ENCODE results near the gene HOXA5. TPM values are rescaled to one million over a fixed set of nuclear protein-coding genes. Genes with fewer than 3 reads are reported as not detected.

The HOXA5 gene
- total and polyA plus RNA-seq, 4 donors: 20.6 to 171 (median 95.6) TPM

DNA sequence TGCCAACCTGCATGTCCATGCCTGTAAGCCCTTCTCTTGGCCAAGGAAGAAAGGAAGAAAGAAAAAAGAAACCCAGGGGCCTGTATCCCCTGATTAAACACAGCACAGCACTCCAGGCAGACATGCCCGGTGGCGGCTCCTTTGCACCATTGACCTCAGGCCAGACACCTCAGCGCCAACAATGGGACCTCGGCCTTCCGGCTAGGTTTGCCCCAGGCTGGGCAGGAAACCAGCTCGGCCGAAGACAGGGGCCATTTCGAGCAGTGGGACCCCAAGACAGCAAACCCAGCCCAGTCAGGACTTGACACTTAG is 27.8 kb upstream of the HOXA5 start:
- 11% methylated on average over 8 of the region's 8 CpGs for WGBS (ENCODE audit: insufficient coverage)

DNA sequence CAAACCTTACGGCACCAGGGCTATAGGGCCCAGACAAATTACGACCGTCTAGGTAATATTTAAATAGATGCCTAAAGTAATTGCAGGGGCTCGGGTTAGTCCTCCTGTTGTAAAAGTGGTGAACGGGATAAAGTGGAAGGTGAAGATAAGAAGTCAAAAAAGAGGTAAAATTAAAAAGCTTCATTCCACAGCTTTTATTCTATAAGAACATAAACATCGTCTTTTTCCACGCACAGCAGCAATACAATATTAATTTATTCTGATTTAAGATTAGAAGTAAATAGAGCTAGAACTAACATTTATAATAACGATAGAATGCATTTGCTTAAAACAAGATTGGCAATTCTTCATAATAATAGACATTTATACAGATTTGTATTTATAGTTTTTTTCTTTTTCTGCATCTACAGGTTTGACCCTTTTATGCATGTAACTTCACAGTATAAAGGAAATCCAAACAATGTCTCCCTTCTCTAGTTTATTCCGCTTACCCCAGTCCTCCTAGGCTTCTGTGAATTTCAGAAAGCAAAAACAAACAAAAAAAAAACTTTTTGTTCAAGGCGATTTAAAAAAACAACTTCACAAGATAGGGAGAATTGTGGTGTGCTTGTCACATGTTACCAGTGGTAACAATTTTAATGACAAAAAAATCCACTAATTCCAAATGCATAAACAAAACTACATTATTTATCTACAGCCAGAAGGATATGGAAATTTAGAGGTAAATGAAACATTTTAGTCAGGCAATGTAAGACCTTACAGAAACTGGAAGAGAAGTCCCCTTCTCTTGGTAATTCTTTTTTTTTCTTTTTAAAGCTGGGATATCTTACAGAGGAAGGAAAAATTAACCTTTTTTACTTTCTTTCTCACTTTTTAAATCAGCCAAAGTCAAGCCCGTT is 27.2 kb upstream of the HOXA5 start:
- DNase-seq (ENCODE audit: low read depth in 4 of 6, low spot score in 6 of 6): peak in 1 of 6 donors; percentile 75

More for the DNA sequence above, 27.8 kb upstream of the HOXA5 start:
- no peak for DNase-seq (ENCODE audit: low read depth in 4 of 6, low spot score in 6 of 6)
- H3K36me3 ChIP-seq (ENCODE audit: control insufficient read depth, insufficient read depth, low read length): peaks cover 17% of the 10 kb centered on the region
- H3K4me3 ChIP-seq (ENCODE audit: low read depth, low read length): peak overlapping the region; percentile 63
- H3K9me3 ChIP-seq (ENCODE audit: control insufficient read depth, insufficient read depth, low read length): no peaks in the 10 kb centered on the region
- H3K27ac ChIP-seq (ENCODE audit: low read depth, low read length): peak overlapping the region; percentile 99
- H3K4me1 ChIP-seq (ENCODE audit: control insufficient read depth, insufficient read depth, low read length): peaks cover 72% of the 10 kb centered on the region
- H3K27me3 ChIP-seq (ENCODE audit: control insufficient read depth, insufficient read depth, low read length): peaks cover 79% of the 10 kb centered on the region

DNA sequence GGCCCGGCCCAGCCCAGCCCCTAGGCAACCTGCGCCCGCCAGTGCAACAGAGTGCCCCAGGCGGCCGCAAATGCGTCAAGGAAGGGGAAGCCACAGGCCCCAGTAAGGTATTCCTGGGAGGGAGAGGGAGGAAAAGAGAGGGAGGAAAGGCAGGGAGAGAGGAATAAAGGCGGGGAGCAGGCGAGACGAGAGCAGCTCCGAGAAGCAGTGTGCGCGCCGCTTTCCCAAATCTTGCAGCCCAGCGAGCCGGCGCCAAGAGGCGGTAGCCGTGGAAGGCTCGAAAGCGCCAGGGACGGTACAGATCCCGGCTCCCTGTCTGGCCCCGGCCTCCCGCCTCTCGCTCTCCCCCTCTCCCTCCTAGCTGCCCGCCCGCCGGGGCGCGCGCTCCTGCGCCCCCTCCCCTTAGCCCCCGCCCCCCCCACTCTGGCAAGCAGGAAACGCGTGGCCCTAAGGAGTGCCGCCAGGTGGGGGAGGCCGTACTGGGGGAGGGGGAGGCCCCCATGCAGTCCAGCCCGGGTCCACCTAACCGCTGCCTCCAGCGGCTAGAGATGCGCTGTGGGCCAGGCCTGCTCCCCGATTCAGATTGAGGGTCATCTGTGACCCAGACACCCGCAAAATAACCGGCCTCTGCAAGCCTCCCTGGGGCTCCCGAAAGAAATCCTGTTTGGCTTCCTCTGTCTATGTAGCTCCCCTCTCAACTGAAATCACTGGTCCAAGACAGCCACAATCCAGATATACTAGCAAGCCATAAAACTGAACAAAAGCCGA is 26.4 kb upstream of the HOXA5 start:
- Histone ChIP-seq H3K4me3 (ENCODE audit: low read depth, low read length) (peak overlapping the region; percentile 63), H3K27me3 (ENCODE audit: control insufficient read depth, insufficient read depth, low read length) (peaks cover 79% of the 10 kb centered on the region), H3K36me3 (ENCODE audit: control insufficient read depth, insufficient read depth, low read length) (peaks cover 21% of the 10 kb centered on the region), H3K4me1 (ENCODE audit: control insufficient read depth, insufficient read depth, low read length) (peaks cover 72% of the 10 kb centered on the region), H3K9me3 (ENCODE audit: control insufficient read depth, insufficient read depth, low read length) (no peaks in the 10 kb centered on the region), H3K27ac (ENCODE audit: low read depth, low read length) (peak overlapping the region; percentile 99)
- no peak for DNase-seq (ENCODE audit: low read depth in 4 of 6, low spot score in 6 of 6)
- WGBS (ENCODE audit: insufficient coverage): 2% methylated on average over 33 of the region's 46 CpGs

More for the DNA sequence above, 27.2 kb upstream of the HOXA5 start:
- 11% methylated on average over 3 of the region's 11 CpGs for WGBS (ENCODE audit: insufficient coverage)
- H3K4me3 ChIP-seq (ENCODE audit: low read depth, low read length): peak overlapping the region; percentile 63
- H3K27me3 ChIP-seq (ENCODE audit: control insufficient read depth, insufficient read depth, low read length): peaks cover 79% of the 10 kb centered on the region
- H3K36me3 ChIP-seq (ENCODE audit: control insufficient read depth, insufficient read depth, low read length): peaks cover 17% of the 10 kb centered on the region
- H3K27ac ChIP-seq (ENCODE audit: low read depth, low read length): peak overlapping the region; percentile 99
- H3K9me3 ChIP-seq (ENCODE audit: control insufficient read depth, insufficient read depth, low read length): no peaks in the 10 kb centered on the region
- H3K4me1 ChIP-seq (ENCODE audit: control insufficient read depth, insufficient read depth, low read length): peaks cover 72% of the 10 kb centered on the region

DNA sequence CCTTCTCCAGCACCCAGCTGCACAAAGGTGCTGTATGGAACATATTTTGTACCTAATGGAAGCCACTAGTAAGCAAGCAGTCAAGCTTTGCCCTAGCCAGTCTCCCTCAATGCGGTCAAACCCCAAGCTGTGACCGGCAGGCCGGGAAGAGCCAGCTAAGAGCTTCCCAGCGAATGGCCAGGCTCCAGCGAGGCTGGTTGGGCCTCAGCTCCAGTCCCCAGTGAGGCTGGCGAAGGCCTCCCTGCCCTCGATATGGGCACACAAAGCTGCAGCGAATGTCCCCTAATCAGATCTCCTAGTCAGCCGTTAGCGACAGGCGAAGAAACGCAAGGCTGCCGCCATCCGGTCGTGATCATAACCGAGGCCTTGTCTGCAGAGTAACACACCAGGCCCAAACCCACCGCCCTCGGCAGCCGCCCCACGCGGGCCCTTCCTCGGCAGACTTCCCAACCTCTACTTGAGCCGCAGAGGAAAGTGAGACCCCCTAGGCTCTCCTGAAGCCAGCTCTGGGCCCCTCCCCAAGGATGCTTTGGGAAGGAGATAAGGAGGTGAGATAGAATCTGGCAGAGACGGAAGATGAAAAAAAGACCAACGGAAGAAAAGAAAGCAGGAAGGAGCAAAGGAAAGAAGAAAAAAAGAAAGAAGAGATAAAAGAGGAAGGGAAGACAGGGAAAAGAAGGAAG is 24.9 kb upstream of the HOXA5 start:
- Histone ChIP-seq H3K9me3 (ENCODE audit: control insufficient read depth, insufficient read depth, low read length) (no peaks in the 10 kb centered on the region), H3K4me3 (ENCODE audit: low read depth, low read length) (peak overlapping the region; percentile 63), H3K4me1 (ENCODE audit: control insufficient read depth, insufficient read depth, low read length) (peaks cover 74% of the 10 kb centered on the region), H3K27me3 (ENCODE audit: control insufficient read depth, insufficient read depth, low read length) (peaks cover 78% of the 10 kb centered on the region), H3K27ac (ENCODE audit: low read depth, low read length) (peak overlapping the region; percentile 99), H3K36me3 (ENCODE audit: control insufficient read depth, insufficient read depth, low read length) (peaks cover 35% of the 10 kb centered on the region)
- WGBS (ENCODE audit: insufficient coverage): 29% methylated on average over 20 of the region's 25 CpGs
- DNase-seq (ENCODE audit: low read depth in 4 of 6, low spot score in 6 of 6): peak in 2 of 6 donors; percentile 69 to 71

DNA sequence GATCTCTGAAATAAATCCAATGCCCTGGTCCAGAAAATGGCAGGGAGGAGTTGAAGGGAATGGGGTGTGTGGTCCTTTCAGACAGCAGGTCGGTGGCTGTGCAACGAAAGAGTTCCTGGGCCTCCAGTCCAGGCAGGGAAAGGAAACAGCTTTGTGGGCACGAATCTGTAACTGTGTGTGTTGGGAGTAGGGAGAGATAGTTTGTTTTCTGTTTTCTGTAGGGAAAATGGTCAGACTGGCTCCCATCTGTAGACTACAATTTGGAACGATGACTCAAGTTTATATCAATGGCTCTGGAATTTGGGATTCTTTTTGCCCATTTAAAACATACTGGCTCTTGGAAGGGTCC is 24.4 kb upstream of the HOXA5 start:
- Histone ChIP-seq H3K27ac (ENCODE audit: low read depth, low read length) (peak overlapping the region; percentile 99), H3K4me1 (ENCODE audit: control insufficient read depth, insufficient read depth, low read length) (peaks cover 70% of the 10 kb centered on the region), H3K36me3 (ENCODE audit: control insufficient read depth, insufficient read depth, low read length) (peaks cover 36% of the 10 kb centered on the region), H3K27me3 (ENCODE audit: control insufficient read depth, insufficient read depth, low read length) (peaks cover 77% of the 10 kb centered on the region), H3K4me3 (ENCODE audit: low read depth, low read length) (peak overlapping the region; percentile 63), H3K9me3 (ENCODE audit: control insufficient read depth, insufficient read depth, low read length) (no peaks in the 10 kb centered on the region)
- no peak for DNase-seq (ENCODE audit: low read depth in 4 of 6, low spot score in 6 of 6)
- WGBS (ENCODE audit: insufficient coverage): 34% methylated on average over 4 of the region's 4 CpGs

DNA sequence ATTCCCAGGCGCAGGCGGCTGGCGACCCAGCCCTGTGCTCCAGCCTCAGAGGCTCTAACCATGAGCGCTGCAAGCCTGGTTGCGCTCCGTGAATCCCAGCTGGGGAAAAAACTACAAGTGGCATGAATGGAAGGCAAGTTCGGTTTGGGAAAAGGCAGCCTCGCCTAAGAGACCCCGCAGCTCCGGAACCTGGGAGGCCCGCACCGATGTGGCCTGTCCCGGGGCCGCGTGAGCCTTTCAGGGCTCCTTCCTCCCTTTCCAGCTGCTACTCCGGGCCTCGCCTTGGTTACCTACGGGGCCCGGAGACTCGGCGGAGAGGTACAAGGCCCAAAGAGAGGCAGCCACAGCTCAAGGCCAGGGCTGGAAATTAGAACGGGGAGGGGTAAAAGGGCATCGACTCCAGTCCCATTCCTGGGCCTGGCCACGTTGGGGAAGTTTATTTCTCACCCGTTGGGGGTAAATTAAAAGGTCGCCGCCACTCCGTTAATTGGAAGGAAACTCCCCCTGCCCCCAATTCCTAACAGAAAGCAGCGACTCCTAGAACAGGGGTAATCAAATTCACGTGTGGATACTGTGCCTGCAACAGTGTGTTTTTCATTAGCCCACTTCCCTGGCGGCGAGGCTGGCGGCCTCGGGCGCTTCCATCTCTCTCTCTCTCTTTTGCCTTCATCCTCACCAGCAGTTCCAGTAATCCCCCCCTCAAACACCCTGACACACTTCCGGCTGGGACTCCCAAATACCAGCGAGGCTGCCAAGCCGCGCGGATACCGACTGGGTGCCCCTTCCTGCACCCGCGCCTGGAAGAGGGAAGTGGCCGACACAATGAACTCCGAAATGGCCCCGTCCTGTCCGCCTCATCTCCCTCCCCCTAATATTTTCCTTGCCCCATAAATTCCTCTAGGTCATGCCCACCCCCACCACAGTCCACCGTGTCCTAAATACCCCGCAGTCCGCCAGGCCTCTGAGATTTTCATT is 23.3 kb upstream of the HOXA5 start:
- Histone ChIP-seq H3K4me3 (ENCODE audit: low read depth, low read length) (peak overlapping the region; percentile 63), H3K4me1 (ENCODE audit: control insufficient read depth, insufficient read depth, low read length) (peaks cover 64% of the 10 kb centered on the region)

DNA sequence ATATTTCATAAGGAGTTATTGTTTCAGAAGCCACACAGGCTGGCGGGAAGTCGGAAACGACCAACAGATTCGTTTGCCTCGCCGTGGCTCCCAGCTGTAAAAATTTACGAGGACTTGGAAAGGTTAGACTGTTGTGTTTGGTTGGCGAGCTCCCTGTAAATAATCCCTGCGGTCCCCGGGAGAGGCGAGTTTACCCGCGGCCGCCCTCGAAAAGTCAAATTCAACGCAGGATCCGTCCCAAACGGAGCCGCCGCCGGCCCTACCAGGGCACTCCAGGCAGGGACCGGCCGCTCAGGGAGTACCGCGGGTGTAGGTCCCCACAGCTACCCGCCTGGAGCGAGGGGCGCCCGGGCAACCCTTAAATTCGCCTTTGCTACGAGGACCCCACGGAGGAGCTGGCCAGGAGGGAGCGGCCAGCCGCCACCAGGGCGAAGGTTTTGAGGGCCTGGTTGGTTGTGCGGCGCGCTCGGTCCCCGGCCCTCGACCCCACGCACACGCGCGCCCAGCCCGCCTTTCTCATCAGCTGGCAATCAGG is 22.6 kb upstream of the HOXA5 start:
- Histone ChIP-seq H3K27me3 (ENCODE audit: control insufficient read depth, insufficient read depth, low read length) (peaks cover 59% of the 10 kb centered on the region), H3K9me3 (ENCODE audit: control insufficient read depth, insufficient read depth, low read length) (no peaks in the 10 kb centered on the region), H3K36me3 (ENCODE audit: control insufficient read depth, insufficient read depth, low read length) (peaks cover 30% of the 10 kb centered on the region), H3K4me1 (ENCODE audit: control insufficient read depth, insufficient read depth, low read length) (peaks cover 63% of the 10 kb centered on the region), H3K27ac (ENCODE audit: low read depth, low read length) (peak overlapping the region; percentile 99), H3K4me3 (ENCODE audit: low read depth, low read length) (peak overlapping the region; percentile 63)
- DNase-seq (ENCODE audit: low read depth in 4 of 6, low spot score in 6 of 6): peak in 1 of 6 donors; percentile 66
- 6% methylated on average over 44 of the region's 46 CpGs for WGBS (ENCODE audit: insufficient coverage)

More for the DNA sequence above, 23.3 kb upstream of the HOXA5 start:
- no peak for DNase-seq (ENCODE audit: low read depth in 4 of 6, low spot score in 6 of 6)
- peaks cover 34% of the 10 kb centered on the region for H3K36me3 ChIP-seq (ENCODE audit: control insufficient read depth, insufficient read depth, low read length)
- no peaks in the 10 kb centered on the region for H3K9me3 ChIP-seq (ENCODE audit: control insufficient read depth, insufficient read depth, low read length)
- whole genome bisulfite sequencing (ENCODE audit: insufficient coverage): 22% methylated on average over 41 of the region's 50 CpGs
- H3K27ac ChIP-seq (ENCODE audit: low read depth, low read length): peak overlapping the region; percentile 99
- peaks cover 66% of the 10 kb centered on the region for H3K27me3 ChIP-seq (ENCODE audit: control insufficient read depth, insufficient read depth, low read length)

DNA sequence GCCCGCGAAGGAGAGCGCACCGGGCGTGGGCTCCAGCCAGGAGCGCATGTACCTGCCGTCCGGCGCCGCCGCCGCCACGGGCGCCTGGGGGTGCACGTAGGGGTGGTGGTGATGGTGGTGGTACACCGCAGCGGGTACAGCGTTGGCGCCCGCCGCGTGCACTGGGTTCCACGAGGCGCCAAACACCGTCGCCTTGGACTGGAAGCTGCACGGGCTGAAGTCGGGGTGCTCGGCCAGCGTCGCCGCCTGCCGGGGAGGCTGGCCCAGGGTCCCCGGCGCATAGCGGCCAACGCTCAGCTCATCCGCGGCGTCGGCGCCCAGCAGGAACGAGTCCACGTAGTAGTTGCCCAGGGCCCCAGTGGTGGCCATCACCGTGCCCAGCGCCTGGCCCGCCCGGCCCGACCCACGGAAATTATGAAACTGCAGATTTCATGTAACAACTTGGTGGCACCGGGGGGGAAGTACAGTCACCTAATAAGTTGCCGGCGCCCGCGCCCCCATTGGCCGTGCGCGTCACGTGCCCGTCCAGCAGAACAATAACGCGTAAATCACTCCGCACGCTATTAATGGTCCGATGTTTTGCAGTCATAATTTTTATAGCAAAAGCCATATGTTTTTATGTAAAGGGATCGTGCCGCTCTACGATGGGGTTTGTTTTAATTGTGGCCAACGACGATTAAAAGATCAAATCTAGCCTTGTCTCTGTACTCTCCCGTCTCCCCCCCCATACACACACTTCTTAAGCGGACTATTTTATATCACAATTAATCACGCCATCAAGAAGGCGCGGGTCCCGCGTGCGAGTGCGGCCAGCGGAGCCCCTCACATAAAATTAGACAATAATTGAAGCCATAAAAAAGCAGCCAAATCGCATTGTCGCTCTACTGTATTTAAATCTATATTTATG is 21.9 kb upstream of the HOXA5 start, which contains the start of gene HOXA9:
TSS of gene HOXA9 (minus strand) at position 449 of the 907 bp plus-strand sequence. CDS start at position 369, 80 bp downstream.
- peak in 2 of 6 donors; percentile 81 to 84 for DNase-seq (ENCODE audit: low read depth in 4 of 6, low spot score in 6 of 6)
- H3K4me1 ChIP-seq (ENCODE audit: control insufficient read depth, insufficient read depth, low read length): peaks cover 70% of the 10 kb centered on the region

More for the DNA sequence above, 21.9 kb upstream of the HOXA5 start, which contains the start of gene HOXA9:
- Histone ChIP-seq H3K36me3 (ENCODE audit: control insufficient read depth, insufficient read depth, low read length) (peaks cover 30% of the 10 kb centered on the region), H3K27me3 (ENCODE audit: control insufficient read depth, insufficient read depth, low read length) (peaks cover 54% of the 10 kb centered on the region), H3K4me3 (ENCODE audit: low read depth, low read length) (peak within 1 kb of the TSS; percentile 63), H3K9me3 (ENCODE audit: control insufficient read depth, insufficient read depth, low read length) (no peaks in the 10 kb centered on the region), H3K27ac (ENCODE audit: low read depth, low read length) (peak within 1 kb of the TSS; percentile 99)
- WGBS (ENCODE audit: insufficient coverage): 2% methylated on average over 66 of the region's 82 CpGs

Measured in spinal cord (tissue), 10 donors.